B cell (primary cell): ENCODE measurements around the gene HMX2.

Experiments
- EZH2 ChIP-seq: IDR thresholded peaks from 2 replicates; pipeline ENCODE4 v1.6.1; 2012; ENCODE audit warnings: borderline replicate concordance, low read depth, mild to moderate bottlenecking, moderate library complexity, low read length; ENCODE audit not compliant: insufficient read depth, poor library complexity, severe bottlenecking
- TF ChIP-seq, protein P1 (sequence below): fragments of 200-600 bp; IDR thresholded peaks from one replicate; pipeline ENCODE4 v1.8.0; 2022; ENCODE audit warnings: antibody characterized with exemption, mild to moderate bottlenecking

DNA sequence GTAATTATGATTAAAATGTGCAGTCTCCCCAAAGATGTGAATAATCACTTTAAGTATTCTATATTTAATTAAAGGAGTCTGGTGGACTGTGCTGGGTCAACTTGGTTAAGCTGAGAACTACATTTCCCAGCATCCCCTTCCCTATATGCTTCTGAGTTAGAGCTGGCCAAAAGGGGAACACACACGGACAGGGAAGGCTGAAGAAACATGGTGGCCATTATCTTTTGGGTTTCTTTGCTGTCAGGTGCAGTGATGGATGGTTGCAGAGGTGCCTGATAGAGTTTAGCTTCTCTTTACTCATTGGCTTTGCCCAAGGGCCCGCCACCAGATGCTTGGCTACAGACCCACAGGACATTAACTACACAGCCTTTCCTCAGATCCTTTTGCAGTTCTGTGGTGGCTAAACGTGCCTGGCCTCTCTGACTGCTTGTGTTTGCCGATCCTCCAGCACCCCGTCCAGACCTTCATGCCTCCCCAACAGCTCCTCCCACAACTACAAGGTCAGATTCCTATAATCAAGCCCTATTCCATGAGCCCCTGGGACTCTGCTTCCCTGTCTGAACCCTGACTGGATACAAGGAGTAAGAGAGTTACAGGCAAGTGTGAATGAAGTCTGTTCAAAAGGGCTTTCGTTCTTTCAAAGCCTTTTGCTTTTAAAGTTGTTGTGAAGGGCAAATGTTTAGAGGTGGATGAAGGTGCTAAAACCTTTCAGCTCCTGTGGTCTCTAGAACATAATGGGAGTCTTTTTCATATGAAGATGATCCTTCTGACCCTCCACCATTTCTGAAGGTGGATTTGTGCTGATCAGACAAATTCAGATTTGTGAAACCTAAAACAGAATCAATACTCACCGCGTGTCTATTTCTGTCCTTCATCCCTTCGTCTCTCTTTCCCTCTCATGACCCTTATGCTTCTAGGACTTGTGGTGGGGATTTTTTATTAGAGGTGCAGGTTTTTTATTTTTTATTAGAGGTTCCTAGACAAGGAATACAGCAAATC lies 27.8 kb downstream of the HMX2 start:
- TF ChIP-seq, protein P1, sequence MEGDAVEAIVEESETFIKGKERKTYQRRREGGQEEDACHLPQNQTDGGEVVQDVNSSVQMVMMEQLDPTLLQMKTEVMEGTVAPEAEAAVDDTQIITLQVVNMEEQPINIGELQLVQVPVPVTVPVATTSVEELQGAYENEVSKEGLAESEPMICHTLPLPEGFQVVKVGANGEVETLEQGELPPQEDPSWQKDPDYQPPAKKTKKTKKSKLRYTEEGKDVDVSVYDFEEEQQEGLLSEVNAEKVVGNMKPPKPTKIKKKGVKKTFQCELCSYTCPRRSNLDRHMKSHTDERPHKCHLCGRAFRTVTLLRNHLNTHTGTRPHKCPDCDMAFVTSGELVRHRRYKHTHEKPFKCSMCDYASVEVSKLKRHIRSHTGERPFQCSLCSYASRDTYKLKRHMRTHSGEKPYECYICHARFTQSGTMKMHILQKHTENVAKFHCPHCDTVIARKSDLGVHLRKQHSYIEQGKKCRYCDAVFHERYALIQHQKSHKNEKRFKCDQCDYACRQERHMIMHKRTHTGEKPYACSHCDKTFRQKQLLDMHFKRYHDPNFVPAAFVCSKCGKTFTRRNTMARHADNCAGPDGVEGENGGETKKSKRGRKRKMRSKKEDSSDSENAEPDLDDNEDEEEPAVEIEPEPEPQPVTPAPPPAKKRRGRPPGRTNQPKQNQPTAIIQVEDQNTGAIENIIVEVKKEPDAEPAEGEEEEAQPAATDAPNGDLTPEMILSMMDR: no peak
- no peak for TF ChIP-seq EZH2
